NCI-H187 (cell line): ENCODE results near the gene MTLN.
"Not testable (repeated sequence)": the region's sequence is repeated elsewhere in the genome, so short reads cannot be mapped to it uniquely, and the experiment has no call there.

Experiments used
- DNase-seq, 2 experiments: peaks; one replicate each; lab custom pipeline; 2025; lab: John Stamatoyannopoulos, UW

The MTLN gene

GRCh38 chr2:110198016-110198415 lies 14.3 kb downstream of the MTLN start:
- DNase-seq = no peak

GRCh38 chr2:110197452-110197851 lies 14.9 kb downstream of the MTLN start:
- DNase-seq = no peak

- not testable (repeated sequence) for DNase-seq
Measured at GRCh38 chr2:110190169-110190568, 22.2 kb downstream of the MTLN start.

- DNase-seq = no peak
Measured at GRCh38 chr2:110182449-110182848, 29.9 kb downstream of the MTLN start.

GRCh38 chr2:110180036-110180435 lies 32.3 kb downstream of the MTLN start:
- DNase-seq = no peak

GRCh38 chr2:110173523-110173922 lies 38.8 kb downstream of the MTLN start:
- DNase-seq = no peak

- DNase-seq = no peak
Measured at GRCh38 chr2:110172506-110172905, 39.8 kb downstream of the MTLN start.

- DNase-seq = no peak
Measured at GRCh38 chr2:110170102-110170501, 42.2 kb downstream of the MTLN start.

- no peak for DNase-seq
Measured at GRCh38 chr2:110167326-110168000, 44.9 kb downstream of the MTLN start.

GRCh38 chr2:110166266-110166665 lies 46.1 kb downstream of the MTLN start:
- DNase-seq = no peak
